Measurements from ENCODE around the gene TRPC6. TPM values are rescaled to one million over a fixed set of nuclear protein-coding genes. Genes with fewer than 3 reads are reported as not detected.

The TRPC6 gene
- total RNA-seq, 4 donors from 2014 or later = 1.9 to 14.0 (median 3.9) TPM

DNA sequence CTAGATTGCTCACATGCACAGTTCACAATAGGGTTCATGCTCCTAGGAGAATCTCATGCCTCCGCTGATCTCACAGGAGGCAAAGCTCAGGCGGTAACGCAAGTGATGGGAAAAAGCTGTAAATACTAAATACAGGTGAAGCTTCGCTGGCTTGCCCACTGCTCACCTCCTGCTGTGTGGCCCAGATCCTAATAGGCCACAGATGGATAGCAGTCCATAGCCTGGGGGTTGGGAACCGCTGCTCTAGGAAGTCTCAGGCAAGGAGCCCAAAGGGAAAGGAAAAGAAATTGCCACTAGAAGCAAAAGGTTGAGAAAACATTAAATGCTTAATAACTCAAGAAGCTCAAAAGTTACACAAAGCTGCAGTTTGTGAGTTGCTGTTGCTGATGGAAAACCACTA lies 3.2 kb upstream of the TRPC6 start:
- no peak for ATAC-seq (ENCODE audit: low FRiP score)

DNA sequence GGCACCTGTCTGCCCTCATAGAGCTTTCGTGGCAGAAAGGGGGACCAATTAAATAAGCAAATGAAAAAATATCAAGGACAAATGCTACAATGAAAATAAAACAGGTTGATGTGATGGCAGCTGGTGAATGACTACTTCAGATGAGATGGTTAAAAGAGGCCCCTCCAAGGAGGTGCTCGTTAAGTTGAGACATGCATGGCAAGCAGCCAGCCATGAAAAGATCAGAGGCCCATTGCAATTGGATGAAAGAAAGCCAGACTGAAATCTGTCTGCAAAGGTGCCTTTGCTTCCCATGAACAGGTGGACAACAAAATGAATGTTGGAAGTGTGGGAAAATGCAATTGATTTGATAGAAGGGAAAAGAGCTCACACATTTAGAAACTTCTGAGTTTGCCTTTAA lies 848 bp upstream of the TRPC6 start:
- ATAC-seq (ENCODE audit: low FRiP score) (no peak), DNase-seq (ENCODE audit: low spot score) (no peak)
- TF ChIP-seq, protein P1, sequence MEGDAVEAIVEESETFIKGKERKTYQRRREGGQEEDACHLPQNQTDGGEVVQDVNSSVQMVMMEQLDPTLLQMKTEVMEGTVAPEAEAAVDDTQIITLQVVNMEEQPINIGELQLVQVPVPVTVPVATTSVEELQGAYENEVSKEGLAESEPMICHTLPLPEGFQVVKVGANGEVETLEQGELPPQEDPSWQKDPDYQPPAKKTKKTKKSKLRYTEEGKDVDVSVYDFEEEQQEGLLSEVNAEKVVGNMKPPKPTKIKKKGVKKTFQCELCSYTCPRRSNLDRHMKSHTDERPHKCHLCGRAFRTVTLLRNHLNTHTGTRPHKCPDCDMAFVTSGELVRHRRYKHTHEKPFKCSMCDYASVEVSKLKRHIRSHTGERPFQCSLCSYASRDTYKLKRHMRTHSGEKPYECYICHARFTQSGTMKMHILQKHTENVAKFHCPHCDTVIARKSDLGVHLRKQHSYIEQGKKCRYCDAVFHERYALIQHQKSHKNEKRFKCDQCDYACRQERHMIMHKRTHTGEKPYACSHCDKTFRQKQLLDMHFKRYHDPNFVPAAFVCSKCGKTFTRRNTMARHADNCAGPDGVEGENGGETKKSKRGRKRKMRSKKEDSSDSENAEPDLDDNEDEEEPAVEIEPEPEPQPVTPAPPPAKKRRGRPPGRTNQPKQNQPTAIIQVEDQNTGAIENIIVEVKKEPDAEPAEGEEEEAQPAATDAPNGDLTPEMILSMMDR (IDR thresholded peaks at IDR 0.05) = no peak

More for the DNA sequence above, 3.2 kb upstream of the TRPC6 start:
- no peak for DNase-seq (ENCODE audit: low spot score)
- TF ChIP-seq, protein P1 (IDR thresholded peaks at IDR 0.05) = no peak

- ATAC-seq (ENCODE audit: low FRiP score) = no peak
- TF ChIP-seq, protein P1 (IDR thresholded peaks at IDR 0.05) = no peak
Observed at GRCh38 chr11:101584129-101584515, 315 bp upstream of the TRPC6 start.

DNA sequence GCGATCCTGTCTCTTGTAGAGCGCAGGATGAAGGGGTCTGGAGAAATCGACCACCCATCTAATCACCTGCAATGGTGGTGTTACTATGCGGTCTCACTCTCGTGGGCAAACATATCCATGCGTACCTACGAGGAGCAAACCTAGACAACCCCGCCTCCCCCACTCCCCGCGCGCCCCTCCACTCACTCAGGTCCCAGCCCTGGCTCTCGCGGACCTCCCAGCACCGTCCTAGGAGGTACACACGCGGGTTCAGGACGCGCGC lies 887 bp downstream of the TRPC6 start:
- ATAC-seq (ENCODE audit: low FRiP score) (no peak), DNase-seq (ENCODE audit: low spot score) (no peak)
- TF ChIP-seq, protein P1 (IDR thresholded peaks at IDR 0.05) = no peak

More at GRCh38 chr11:101584129-101584515, 315 bp upstream of the TRPC6 start:
- DNase-seq (ENCODE audit: low spot score) = no peak

DNA sequence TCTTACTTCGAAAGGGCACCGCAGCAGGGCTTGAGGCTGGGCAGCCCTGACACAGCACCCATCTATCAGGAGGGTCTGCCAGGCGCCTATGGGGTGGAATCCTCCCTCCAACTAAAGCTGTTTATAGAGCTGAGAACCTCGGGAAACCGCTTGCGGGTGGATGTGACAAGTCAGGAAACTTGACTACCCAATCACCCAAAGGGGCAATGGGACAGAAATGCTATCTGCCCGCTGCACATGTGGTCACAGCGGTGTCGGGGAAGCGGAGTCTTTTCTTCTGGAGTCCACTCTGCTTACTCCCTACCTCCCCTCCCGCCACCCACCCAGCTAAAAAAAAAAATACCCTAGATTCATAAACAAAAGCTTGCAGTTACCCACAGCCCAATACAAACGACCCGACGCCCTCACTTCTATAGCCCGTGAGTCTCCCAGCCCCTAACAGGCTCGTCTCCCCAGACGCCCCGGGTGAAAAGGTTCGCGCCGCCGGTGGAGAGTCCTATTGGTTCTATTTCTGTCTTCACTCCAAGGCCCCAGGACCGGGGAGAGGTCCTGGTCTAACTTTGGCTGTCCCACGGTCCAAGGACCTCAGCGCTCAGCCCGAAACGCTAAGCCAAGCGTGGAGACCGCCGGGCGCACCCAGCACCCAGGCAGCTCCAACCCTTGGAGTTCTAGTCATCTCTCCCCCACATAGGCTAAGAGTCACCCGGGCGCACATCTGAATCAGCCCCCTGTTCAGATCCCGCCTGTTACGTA lies 1.4 kb downstream of the TRPC6 start:
- DNase-seq (ENCODE audit: low spot score) = no peak
- no peak for ATAC-seq (ENCODE audit: low FRiP score)
- TF ChIP-seq, protein P1 (IDR thresholded peaks at IDR 0.05) = no peak

- TF ChIP-seq, protein P1 (IDR thresholded peaks at IDR 0.05) = no peak
- ATAC-seq (ENCODE audit: low FRiP score) = no peak
- no peak for DNase-seq (ENCODE audit: low spot score)
Observed at GRCh38 chr11:101577461-101577860, 6.3 kb downstream of the TRPC6 start.

DNA sequence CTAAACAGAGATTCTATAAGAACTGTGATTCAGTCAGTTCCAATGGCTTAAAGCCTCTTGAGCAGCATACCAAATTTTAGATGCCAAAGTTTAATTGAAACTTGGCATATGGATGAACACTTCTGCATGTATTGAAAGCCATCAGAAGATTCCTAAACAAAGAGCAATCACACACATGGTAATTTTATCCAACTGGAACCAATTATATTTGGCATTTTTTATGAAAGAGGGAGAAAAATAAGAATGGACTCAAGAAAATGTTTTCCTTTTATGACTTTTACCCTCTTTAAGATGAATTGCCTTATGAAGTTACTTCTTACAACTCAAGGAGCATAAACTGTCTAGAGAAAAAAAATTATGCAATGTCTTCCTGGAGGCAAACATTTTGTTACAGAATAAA lies 7.4 kb downstream of the TRPC6 start:
- DNase-seq (ENCODE audit: low spot score) (no peak), ATAC-seq (ENCODE audit: low FRiP score) (no peak)
- TF ChIP-seq, protein P1 (IDR thresholded peaks at IDR 0.05) = no peak

Data from omental fat pad (tissue), 4 donors.